ENCODE results near the gene POLG.

Gene POLG

DNA sequence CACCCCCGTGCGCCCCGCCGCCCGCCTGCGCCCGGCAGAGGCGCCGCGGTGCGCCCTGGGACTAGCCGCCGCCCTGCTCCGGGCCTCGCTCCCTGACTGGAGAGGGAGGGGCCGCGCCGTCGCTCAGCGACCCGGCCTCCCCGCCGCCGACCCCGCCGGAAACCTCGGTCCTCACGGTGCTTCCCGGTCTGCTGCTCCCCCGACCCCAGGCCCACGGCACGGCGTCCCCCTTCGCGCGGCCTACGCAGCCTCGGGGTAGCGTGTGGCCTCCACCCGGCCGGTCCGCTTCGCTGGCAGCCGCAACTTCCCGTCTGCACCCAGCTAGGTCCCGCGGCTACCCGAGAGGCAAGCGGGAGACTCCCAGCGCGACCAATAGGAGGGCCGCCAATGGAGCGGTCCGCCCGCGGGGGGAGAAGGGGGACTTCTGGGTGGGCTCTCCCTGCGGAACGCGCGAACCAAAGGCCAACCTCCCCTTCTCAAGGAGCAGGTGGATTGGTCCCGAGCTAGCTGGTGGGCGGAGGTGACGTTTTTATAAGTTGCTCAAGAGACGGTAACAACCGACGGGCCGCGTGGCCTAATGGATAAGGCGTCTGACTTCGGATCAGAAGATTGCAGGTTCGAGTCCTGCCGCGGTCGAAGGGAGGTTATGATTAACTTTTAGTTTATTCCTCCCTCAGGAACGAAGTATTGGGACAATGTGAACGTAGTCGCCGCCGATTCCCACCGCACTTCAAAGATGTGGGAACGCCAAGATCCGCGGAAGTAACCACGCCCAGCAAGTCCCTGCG, at the start of gene POLG:
Gene POLG, minus strand, starts transcription at position 315 of the 788 bp plus-strand sequence. CDS start 1,070 bp downstream, outside the sequence.
- DNase-seq (ENCODE audit: low spot score), result peak; percentile 99

- no peak for DNase-seq (ENCODE audit: low spot score)
Observed at GRCh38 chr15:89384176-89384604, 49.6 kb upstream of the POLG start.

GRCh38 chr15:89383365-89384175, 48.9 kb upstream of the POLG start:
- DNase-seq (ENCODE audit: low spot score), result peak; percentile 72

DNA sequence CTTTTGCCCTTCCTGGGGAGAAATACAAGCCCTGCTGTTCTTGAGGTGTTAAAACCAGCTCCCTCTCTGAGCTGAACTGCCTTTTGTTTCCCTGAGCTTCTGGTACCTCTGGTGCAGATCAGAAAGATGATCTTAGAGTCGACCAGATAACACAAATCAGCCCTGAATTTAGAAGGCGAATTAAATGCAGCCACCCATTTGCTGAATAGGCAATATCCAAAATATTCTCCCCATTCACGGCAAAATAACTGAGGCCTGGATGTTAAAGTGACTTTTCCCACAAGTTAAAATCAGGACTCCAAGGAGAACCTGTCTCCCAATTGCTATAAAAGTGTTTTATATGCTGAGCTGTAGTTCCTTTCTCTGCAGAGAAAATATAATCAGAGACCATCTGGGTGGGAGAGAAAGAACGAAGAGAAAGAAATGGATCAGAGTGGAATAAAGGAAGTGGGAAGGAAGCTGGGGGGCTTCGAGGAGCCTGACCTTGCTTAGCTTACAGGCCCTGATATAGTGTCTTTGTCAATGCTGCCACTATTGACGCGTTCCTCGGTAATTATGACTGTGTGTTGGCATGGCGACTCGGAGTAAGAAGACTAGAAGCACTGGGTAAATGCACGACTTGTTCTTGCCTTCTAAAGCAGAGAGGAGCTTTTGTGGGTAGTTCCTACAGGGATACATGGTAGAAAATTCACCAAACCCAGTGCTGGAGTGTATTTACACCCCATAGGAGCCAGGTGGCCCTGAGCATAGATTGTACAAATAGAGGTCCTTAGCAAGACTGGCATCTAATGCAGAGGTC, 47.5 kb upstream of the POLG start:
- DNase-seq (ENCODE audit: low spot score), result peak; percentile 50

DNA sequence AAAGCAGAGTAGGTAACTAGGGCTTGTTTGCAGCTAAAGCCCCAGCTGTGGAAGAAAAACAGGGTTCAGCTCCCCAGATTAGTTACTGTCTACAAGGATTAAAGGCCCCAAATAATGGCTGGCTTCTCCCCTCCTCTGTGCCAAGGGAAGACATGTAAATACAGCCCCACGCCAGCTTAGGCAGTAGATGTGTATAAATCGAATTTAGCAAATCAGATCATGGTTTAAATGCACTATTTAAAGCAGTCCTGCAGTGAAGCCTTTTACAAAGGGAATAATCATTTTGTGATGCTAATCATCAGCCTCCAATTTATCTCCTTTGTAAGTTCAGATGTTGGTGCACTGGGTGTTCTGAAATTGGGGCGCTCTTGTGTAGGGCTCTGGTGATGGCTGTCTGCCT, 46.7 kb upstream of the POLG start:
- DNase-seq (ENCODE audit: low spot score), result no peak

DNA sequence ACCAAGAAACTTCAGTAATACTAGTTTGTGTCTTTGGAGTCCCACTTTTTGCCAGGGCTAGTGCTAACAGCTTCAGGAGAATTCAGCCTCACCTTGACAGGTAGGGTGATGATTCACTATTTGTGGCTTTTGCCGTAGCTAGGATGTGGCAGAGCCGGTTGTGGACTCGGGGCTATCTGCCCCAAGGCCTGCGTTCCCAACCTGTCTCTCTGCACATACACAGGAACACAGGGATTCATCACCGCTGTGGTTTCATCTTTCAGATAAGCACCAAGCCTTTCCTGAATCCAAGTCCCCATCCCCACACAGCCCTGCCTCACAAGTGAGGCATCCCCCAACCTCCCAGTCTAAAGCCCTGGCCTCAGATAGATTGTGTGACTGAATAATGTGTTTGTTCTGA, 45.2 kb upstream of the POLG start:
- no peak for DNase-seq (ENCODE audit: low spot score)

- DNase-seq (ENCODE audit: low spot score), result no peak
Observed at GRCh38 chr15:89379251-89379695, 44.6 kb upstream of the POLG start.

- DNase-seq (ENCODE audit: low spot score), result no peak
Observed at GRCh38 chr15:89378296-89379151, 43.9 kb upstream of the POLG start.

- DNase-seq (ENCODE audit: low spot score), result no peak
Observed at GRCh38 chr15:89377842-89378295, 43.2 kb upstream of the POLG start.

DNA sequence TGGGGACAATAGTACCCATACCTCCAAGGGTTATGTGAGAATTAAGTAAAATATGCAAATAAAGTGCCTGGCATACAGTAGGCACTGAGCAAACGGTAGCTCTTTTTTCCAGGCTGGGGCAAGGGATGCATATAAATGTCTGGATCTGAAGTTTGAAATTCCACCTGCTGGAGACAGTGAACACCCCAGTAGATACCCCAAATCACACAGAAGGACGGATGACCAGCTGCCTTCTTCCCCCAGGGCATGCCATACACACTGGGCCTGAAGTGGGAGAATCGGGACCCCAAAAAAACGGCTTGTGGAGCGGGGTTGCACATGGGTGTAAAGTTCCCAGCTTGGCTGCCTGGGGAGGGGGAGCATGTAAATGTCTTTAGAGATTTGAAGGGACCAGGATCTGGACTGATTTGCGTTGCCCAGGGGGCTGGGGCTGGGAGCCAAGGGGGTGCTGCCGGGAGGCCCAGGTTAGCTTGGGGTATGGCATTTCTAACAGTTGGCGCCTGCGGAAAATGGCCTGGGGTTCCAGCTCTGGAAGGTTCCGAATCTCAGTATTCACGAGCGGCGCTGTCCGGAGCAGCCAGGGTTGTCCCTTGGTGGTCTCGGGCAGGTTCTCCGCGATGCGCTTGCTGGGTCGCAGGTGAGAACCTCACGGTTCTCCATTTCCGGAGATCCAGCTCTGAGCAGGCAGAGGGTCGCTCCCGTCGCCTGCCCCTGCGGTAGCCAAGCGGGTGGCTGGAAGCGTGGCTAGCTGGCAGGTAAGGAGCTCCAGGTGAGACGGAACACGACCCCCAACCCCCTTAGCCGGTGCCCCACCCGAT, 42.6 kb upstream of the POLG start:
- no peak for DNase-seq (ENCODE audit: low spot score)

DNA sequence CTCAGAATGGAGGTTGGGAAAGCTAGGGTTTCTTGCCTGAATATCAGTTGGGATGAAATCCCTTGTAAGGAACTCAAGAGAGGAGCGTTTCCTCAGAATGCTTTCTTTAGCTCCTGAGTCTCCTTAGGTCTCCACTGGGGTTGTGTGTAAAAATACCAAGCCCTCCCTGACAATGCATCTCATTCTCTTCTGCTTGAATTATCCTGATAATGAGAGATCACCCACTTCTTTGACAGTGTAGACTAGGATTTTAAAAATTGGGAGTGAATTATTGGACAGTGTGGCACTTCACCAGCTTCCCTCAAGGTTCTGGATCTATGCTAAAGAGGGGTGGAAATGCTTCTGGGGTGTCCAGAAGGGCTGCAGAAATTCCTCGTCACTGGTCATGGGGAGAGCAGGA, 41.8 kb upstream of the POLG start:
- no peak for DNase-seq (ENCODE audit: low spot score)

GRCh38 chr15:89375093-89376005, 40.7 kb upstream of the POLG start:
- no peak for DNase-seq (ENCODE audit: low spot score)

- no peak for DNase-seq (ENCODE audit: low spot score)
Observed at GRCh38 chr15:89374086-89374981, 39.7 kb upstream of the POLG start.

- DNase-seq (ENCODE audit: low spot score), result no peak
Observed at GRCh38 chr15:89372069-89372935, 37.7 kb upstream of the POLG start.

DNA sequence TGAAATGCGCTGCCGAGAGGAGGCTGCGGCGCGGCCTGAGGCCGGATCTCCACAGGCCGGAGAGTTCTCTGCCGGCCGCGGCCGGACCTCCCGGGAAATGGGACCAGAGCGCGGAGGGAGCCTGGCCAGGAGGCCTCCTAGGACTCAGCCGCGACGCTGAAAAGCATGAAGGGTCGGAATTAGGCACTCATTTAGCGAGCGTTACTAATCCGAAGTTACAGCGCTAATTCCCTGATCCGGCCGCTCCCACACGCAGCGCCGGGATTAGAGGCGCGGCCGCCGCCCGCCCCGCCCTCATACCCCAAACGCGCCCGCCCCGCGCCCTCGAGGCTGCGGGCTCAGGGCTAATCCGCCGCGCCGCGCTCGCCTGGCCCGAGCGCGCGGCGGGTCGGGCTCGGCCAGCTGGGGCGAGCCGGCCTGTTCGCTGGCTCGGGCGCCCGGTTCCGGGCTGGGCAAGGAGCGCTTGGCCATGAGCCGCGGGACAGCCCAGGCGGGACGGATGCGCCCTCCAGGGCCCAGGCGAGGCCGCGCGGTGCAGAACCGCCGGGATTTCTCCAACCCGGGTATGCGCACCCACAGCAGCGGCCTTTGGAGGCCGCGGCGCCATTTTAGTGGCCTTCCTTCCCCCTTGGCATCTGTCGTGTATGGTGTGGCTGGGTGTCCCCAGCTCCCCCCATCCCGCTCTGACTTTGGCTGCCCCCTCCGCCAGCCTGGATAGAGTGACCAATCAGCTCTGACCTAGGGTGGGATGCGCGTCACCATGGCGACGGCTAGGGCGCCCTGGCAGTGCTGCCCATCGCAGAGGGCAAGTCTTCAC, 36.8 kb upstream of the POLG start:
- DNase-seq (ENCODE audit: low spot score), result no peak

DNA sequence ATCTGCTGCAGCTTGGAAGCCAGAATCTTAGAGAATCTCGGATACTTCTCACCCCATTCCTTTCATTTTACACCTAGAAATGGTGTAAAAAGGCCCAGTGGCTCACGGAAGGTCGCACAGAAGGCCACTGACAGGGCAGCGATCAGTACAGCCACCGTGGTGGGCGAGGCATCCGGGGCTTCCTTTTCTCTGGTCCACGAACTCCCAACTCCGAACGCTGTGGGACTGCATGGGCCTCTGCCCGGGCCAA, 36.3 kb upstream of the POLG start:
- no peak for DNase-seq (ENCODE audit: low spot score)
